Measurements from ENCODE around the gene INO80D.

GRCh38 chr2:205969584-205969983, 116.4 kb downstream of the INO80D start:
- TF ChIP-seq, protein P1, sequence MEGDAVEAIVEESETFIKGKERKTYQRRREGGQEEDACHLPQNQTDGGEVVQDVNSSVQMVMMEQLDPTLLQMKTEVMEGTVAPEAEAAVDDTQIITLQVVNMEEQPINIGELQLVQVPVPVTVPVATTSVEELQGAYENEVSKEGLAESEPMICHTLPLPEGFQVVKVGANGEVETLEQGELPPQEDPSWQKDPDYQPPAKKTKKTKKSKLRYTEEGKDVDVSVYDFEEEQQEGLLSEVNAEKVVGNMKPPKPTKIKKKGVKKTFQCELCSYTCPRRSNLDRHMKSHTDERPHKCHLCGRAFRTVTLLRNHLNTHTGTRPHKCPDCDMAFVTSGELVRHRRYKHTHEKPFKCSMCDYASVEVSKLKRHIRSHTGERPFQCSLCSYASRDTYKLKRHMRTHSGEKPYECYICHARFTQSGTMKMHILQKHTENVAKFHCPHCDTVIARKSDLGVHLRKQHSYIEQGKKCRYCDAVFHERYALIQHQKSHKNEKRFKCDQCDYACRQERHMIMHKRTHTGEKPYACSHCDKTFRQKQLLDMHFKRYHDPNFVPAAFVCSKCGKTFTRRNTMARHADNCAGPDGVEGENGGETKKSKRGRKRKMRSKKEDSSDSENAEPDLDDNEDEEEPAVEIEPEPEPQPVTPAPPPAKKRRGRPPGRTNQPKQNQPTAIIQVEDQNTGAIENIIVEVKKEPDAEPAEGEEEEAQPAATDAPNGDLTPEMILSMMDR (IDR thresholded peaks at IDR 0.05), result no peak
- no peak for TF ChIP-seq POLR2A (IDR thresholded peaks at IDR 0.05)
- no peak for TF ChIP-seq EP300 (IDR thresholded peaks at IDR 0.05)
